HG03558 (cell line): ENCODE measurements around the gene ATP10A.
A peak's percentile ranks its signal among the peaks of the same experiment; 100 is the strongest.

Experiments
- ATAC-seq: cut with Tn5 transposase; IDR thresholded peaks from one replicate; pipeline ENCODE4 v1.9.1; 2021; ENCODE audit warnings: moderate number of reproducible peaks; ENCODE audit not compliant: unreplicated experiment; ENCODE audit errors: extremely low read depth

ATP10A gene

DNA sequence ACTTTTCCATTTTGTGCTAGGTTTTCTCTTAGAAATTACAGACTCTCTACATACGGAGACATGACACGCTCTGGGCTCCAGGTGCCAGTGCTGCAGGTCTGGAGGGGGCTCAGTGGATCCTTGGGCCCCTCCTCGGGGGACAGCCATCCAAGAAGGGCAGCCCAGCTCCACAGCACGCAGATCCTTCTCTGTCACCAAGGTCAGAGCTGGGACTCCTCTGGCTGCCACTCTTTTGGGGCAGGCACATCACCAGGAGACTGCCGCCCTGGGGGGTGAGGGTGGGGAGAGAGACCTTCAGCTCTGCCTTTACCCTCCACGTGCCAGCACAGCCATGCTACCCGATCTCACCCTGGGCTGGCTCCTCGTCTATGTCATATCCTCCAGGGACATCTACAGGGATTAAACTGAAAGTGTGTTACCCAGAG lies 65.6 kb downstream of the ATP10A start:
- no peak for ATAC-seq

GRCh38 chr15:25797035-25797434 lies 66.1 kb downstream of the ATP10A start:
- no peak for ATAC-seq

DNA sequence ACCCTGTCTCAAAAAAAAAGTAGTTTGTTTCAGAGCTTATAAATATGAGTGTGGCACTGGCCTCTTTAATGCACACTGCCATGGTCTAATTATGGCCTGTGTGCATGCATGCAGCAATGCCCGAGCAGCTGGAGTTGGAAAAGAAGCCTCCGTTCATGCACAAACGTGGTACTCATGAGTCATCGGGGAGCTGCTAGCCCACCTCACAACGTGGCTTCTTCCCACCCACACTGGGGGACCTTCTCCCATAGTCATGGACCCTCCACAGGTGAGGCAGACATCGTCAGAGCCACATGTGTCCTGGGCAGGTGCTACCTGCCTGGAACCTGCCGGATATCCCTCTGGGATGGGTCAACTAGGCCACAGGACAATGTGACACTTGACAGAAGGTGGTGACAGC lies 66.7 kb downstream of the ATP10A start:
- no peak for ATAC-seq

DNA sequence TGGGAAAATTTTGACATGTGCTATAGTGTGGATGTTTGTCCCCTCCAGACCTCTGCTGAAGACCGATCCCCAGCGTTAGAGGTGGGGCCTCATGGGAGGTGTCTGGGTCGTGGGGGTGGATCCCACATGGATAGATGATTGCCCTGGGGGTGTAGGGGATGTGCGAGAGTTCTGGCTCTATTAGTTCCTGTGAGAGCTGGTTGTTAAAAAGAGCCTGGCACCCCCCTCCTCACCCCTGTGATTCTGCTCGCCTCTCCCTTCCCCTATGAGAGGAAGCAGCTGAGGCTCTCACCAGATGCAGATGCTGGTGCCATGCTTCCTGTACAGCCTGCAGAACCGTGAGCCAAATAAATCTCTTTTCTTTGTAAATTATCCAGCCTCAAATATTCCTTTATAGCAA lies 67.4 kb downstream of the ATP10A start:
- no peak for ATAC-seq

DNA sequence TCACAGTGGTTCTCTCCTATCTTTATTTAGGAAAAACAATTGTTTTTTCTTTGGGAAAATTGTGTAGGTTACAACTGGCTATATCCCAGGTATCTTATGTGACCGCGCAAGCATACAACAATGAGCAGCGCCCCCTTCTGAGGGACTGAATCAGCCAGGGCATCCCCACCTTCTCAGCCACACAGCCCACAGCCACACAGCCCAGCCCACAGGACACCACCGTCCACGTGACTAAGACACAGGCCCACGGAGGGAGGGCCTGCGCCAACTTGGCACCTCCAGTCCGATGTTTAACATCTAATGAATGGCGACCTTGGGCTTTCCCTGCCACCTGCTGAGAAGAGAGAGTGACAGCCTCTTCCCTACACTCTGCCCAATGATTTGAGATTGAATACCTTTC lies 68.1 kb downstream of the ATP10A start:
- no peak for ATAC-seq

DNA sequence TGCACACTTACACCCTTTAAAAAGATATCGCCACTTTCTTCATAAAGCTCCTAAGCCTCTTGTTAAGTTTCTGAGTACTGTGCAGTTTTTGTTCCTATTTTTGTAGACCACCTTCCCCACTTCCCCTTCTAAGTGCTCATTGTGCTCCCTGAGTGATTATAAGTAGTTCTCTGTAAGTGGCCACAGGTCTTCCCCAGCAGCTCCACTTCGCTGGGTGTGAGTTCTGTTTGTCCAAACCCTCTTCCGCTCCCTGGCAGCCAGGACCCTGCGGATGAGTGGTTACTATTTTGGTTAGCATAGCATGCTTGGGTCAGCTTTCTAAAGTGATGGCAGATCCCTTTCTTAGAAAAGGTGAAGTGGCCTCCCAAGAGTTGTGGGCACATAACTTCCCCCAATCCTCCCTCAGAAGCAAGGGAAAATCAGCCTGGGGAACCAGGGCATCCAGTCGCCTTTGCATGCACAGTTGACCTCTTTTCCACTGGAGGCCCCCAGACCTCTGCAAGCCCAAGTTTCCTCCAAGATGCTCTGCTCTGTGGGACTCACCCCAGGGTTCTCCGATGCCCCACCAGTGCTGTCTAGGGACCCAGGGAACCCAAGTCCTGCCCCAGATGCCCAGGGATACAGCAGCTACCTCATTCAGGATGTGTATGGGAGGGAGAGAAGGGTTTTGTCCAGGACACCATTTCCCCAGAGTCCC lies 69.6 kb downstream of the ATP10A start:
- ATAC-seq = peak; percentile 82

- ATAC-seq = no peak
Observed at GRCh38 chr15:25792128-25792527, 71.0 kb downstream of the ATP10A start.

GRCh38 chr15:25790000-25790660 lies 73.0 kb downstream of the ATP10A start:
- ATAC-seq = no peak

- no peak for ATAC-seq
Observed at GRCh38 chr15:25789616-25789999, 73.5 kb downstream of the ATP10A start.

DNA sequence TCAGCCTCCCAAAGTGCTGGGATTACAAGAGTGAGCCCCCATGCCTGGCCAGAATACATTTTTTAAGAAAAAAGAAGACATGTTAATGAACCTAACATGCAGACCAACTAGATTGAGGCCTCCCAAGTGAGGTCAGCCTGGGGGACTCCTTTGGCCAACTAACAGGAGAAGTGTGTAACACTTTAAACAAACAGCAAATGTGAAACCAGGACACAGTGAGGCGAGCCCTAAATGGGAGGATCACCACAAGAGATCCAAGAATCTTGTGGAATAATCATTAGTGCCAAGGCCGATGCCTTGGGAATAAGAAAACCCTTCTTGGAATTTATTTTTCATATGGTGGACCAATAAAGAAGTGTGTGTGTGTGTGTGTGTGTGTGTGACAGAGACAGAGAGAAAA lies 73.9 kb downstream of the ATP10A start:
- no peak for ATAC-seq

- ATAC-seq = no peak
Observed at GRCh38 chr15:25787855-25788520, 75.1 kb downstream of the ATP10A start.

DNA sequence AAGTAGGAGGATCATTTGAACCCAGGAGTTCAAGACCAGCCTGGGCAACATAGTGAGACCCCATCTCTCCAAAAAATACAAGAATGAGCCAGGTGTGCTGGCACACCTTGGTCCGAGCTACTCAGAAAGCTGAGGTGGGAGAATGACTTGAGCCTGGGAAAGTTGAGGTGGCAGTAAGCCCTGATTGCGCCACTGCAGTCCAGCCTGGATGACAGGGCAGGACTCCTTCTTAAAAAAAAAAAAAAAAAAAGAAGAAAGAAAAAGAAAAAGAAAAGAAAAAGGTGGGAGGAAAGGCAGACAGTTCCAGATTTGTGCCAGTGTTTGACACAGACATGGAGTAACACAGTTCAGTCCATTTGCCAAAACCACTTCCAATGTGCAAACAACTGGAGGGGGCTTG lies 75.7 kb downstream of the ATP10A start:
- ATAC-seq = no peak

DNA sequence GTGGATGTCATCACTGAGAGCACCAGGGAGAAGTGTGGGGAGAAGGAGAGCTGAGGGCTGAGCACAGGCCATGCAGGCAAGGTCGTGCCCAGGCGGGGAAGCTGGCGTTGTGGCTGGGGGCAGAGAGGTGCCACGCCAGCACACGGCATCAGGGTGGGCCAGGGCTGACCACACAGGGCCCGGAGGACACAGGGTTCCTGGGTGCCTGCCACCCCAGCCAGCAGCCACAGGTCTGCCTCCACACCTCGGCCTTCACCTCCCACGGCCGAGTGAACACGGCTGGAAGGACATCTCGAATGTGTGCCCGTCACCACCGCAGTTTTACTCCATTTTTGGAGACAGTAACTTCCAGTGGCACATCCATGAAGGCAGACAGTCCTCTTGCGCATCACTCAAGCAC lies 77.1 kb downstream of the ATP10A start:
- ATAC-seq = no peak

- no peak for ATAC-seq
Observed at GRCh38 chr15:25785641-25786025, 77.5 kb downstream of the ATP10A start.

DNA sequence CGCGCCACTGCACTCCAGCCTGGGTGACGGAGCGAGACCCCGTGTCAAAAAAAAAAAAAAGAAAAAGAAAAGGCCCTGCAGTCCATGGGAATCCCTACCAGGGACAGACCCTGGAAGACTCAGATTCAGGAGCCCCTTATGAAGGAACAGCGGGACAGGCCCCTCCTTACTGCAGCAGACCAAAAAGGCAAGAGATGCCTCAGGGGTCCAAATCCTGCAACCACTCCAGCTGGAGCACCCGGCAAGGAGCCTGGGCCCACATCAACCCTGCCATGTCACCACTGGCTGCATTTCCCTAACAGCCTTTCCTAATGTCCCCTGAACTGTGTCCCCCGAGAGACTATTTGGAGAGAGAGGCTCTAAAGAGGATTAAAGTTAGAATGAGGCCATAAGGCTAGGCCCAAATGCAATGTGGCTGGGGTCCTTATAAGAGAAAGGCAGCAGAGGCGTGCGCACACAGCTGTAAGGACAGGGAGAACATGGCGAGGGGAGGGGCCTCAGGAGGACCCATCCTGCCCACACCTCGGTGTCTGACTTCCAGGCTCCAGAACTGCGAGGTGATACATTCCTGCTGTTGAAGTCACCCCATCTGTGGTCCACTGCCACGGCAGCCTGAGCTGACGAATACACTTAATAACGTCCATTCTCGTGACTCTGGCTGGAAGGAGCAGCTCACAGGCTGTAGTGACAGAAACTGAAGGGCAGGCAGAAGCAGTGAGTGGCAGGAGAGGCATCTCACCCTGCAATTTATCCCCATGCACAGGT lies 78.1 kb downstream of the ATP10A start:
- ATAC-seq = no peak

- ATAC-seq = no peak
Observed at GRCh38 chr15:25783607-25784540, 79.3 kb downstream of the ATP10A start.

DNA sequence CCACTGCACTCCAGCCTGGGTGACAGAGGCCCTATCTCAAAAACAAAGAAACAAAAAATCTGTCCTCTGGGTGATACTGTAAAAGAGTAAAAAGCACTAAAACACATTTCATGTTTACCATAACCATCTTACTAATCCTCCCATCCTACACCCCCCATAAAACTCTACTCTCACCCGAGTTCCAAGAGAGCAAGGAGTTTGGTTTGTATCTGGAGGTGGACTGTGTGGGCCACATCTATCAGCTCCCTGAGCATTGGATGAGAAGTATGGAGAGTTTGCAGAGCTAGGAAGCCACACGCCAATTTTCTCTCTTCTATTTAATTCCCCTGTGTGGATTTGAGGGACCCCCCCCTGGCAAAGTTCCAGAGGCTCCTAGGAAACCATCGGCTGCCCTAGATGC lies 80.0 kb downstream of the ATP10A start:
- ATAC-seq = no peak

- ATAC-seq = no peak
Observed at GRCh38 chr15:25780479-25781255, 82.5 kb downstream of the ATP10A start.

- ATAC-seq = no peak
Observed at GRCh38 chr15:25778161-25778560, 85.0 kb downstream of the ATP10A start.
